Measurements from ENCODE around the gene TFF3.

Gene TFF3

GRCh38 chr21:42347601-42348327, 32.6 kb upstream of the TFF3 start:
- DNase-seq (ENCODE audit: extremely low read depth in 1 of 2, low read depth in 1 of 2) = no peak

GRCh38 chr21:42346866-42347600, 31.8 kb upstream of the TFF3 start:
- no peak for DNase-seq (ENCODE audit: extremely low read depth in 1 of 2, low read depth in 1 of 2)

- DNase-seq (ENCODE audit: extremely low read depth in 1 of 2, low read depth in 1 of 2) = no peak
Observed at GRCh38 chr21:42346441-42346840, 31.2 kb upstream of the TFF3 start.

GRCh38 chr21:42344631-42345030, 29.4 kb upstream of the TFF3 start:
- no peak for DNase-seq (ENCODE audit: extremely low read depth in 1 of 2, low read depth in 1 of 2)

GRCh38 chr21:42343963-42344510, 28.8 kb upstream of the TFF3 start:
- no peak for DNase-seq (ENCODE audit: extremely low read depth in 1 of 2, low read depth in 1 of 2)

- no peak for DNase-seq (ENCODE audit: extremely low read depth in 1 of 2, low read depth in 1 of 2)
Observed at GRCh38 chr21:42343556-42343955, 28.3 kb upstream of the TFF3 start.

- DNase-seq (ENCODE audit: extremely low read depth in 1 of 2, low read depth in 1 of 2) = no peak
Observed at GRCh38 chr21:42343101-42343500, 27.9 kb upstream of the TFF3 start.

GRCh38 chr21:42341776-42342542, 26.8 kb upstream of the TFF3 start:
- DNase-seq (ENCODE audit: extremely low read depth in 1 of 2, low read depth in 1 of 2) = no peak

GRCh38 chr21:42340187-42341050, 25.2 kb upstream of the TFF3 start:
- no peak for DNase-seq (ENCODE audit: extremely low read depth in 1 of 2, low read depth in 1 of 2)

- no peak for DNase-seq (ENCODE audit: extremely low read depth in 1 of 2, low read depth in 1 of 2)
Observed at GRCh38 chr21:42338729-42339715, 23.8 kb upstream of the TFF3 start.

GRCh38 chr21:42337830-42338728, 22.9 kb upstream of the TFF3 start:
- peak; percentile 21 to 72 for DNase-seq (ENCODE audit: extremely low read depth in 1 of 2, low read depth in 1 of 2)

GRCh38 chr21:42337276-42337675, 22.1 kb upstream of the TFF3 start:
- DNase-seq (ENCODE audit: extremely low read depth in 1 of 2, low read depth in 1 of 2) = no peak

GRCh38 chr21:42336054-42336453, 20.8 kb upstream of the TFF3 start:
- no peak for DNase-seq (ENCODE audit: extremely low read depth in 1 of 2, low read depth in 1 of 2)

- DNase-seq (ENCODE audit: extremely low read depth in 1 of 2, low read depth in 1 of 2) = no peak
Observed at GRCh38 chr21:42332557-42333317, 17.5 kb upstream of the TFF3 start.

GRCh38 chr21:42331660-42332059, 16.5 kb upstream of the TFF3 start:
- DNase-seq (ENCODE audit: extremely low read depth in 1 of 2, low read depth in 1 of 2) = no peak

GRCh38 chr21:42330380-42331371, 15.5 kb upstream of the TFF3 start:
- no peak for DNase-seq (ENCODE audit: extremely low read depth in 1 of 2, low read depth in 1 of 2)
